K562 (cell line): Measurements from ENCODE around the gene GALP. TPM values are rescaled to one million over a fixed set of nuclear protein-coding genes. Genes with fewer than 3 reads are reported as not detected.

Source experiments
- ATAC-seq: fragments of 200-7000 bp; cut with Tn5 transposase; 3 replicates; pipeline ENCODE4 v1.9.1; 2020; ENCODE audit warnings: moderate library complexity
- BruUV-seq: library from RNA; stranded (reverse); fragments of 400-500 nt; replicated peaks from 2 replicates; lab custom pipeline; 2021; lab: Mats Ljungman, UMichigan
- CTCF ChIA-PET: fragments of 300-600 bp; formaldehyde crosslinking; extraction: SDS; loops from one replicate; lab custom pipeline; 2021; ENCODE audit warnings: low intra/inter-chr PET ratio; lab: Yijun Ruan, JAX
- POLR2A ChIA-PET: fragments of 300-600, 350-650 bp; sonication (Branson Sonifier 250); formaldehyde crosslinking; extraction: SDS; loops from one replicate; lab custom pipeline; 2021; ENCODE audit warnings: antibody characterized with exemption, inconsistent platforms; lab: Yijun Ruan, JAX
- DNase-seq, 4 experiments: peaks; one replicate each; pipeline versions ENCODE4 v3.0.0 to v3.0.0-alpha.2; 2011 to 2018; ENCODE audit warnings: low spot score in 3 of 4, mixed read lengths in 3 of 4; ENCODE audit errors: extremely low read depth in 1 of 4
- FAIRE-seq: peaks from 2 replicates; lab custom pipeline; 2011; peaks lifted over from hg19 to GRCh38; lab: Jason Lieb, UNC
- H2AFZ ChIP-seq: 2 replicates; pipeline ENCODE4 v1.6.0; 2011; ENCODE audit warnings: low read depth, low read length, control low read depth, inconsistent platforms
- H3K27ac ChIP-seq: fragments of 200-600 bp; 3 replicates; pipeline ENCODE4 v1.8.0; 2011; ENCODE audit warnings: low read depth, mild to moderate bottlenecking, control low read depth, inconsistent platforms, low read length, moderate library complexity, mixed read lengths; ENCODE audit errors: extremely low read depth
- H3K27me3 ChIP-seq, 2 experiments: fragments of 300-600 bp in 1 of 2; 2 replicates in 1 of 2; 3 replicates in 1 of 2; pipeline versions ENCODE4 v1.6.0 to v1.8.0; 2011; ENCODE audit warnings: inconsistent platforms in 2 of 2, low read length in 2 of 2, mild to moderate bottlenecking in 1 of 2, mixed read lengths in 1 of 2, moderate library complexity in 1 of 2; ENCODE audit not compliant: control insufficient read depth in 2 of 2, insufficient read depth in 2 of 2
- H3K36me3 ChIP-seq: fragments of 300-600 bp; 3 replicates; pipeline ENCODE4 v1.8.0; 2011; ENCODE audit warnings: mild to moderate bottlenecking, low read length, inconsistent platforms; ENCODE audit not compliant: control insufficient read depth, insufficient read depth
- H3K4me1 ChIP-seq, 2 experiments: fragments of 200-600 bp in 1 of 2; replicated peaks in 1 of 2; 2 replicates in 1 of 2; 3 replicates in 1 of 2; pipeline versions ENCODE4 v1.5.1 to v1.8.0; 2011; ENCODE audit warnings: inconsistent platforms in 2 of 2, low read length in 2 of 2, mild to moderate bottlenecking in 1 of 2, mixed read lengths in 1 of 2, moderate library complexity in 1 of 2; ENCODE audit not compliant: control insufficient read depth in 2 of 2, insufficient read depth in 2 of 2
- H3K4me2 ChIP-seq: 2 replicates; pipeline ENCODE4 v1.6.1; 2011; ENCODE audit warnings: low read length, control low read depth, inconsistent platforms, mixed read lengths; ENCODE audit not compliant: insufficient read depth
- H3K4me3 ChIP-seq: fragments of 200-600 bp; sonication (generic), shearing (Covaris generic); 2 replicates; pipeline ENCODE4 v1.5.1; 2016; ENCODE audit warnings: control low read depth, inconsistent platforms
- H3K79me2 ChIP-seq: fragments of 200-600 bp; 3 replicates; pipeline ENCODE4 v1.8.0; 2011; ENCODE audit warnings: low read length, inconsistent platforms; ENCODE audit not compliant: control insufficient read depth, insufficient read depth
- H3K9ac ChIP-seq, 2 experiments: 2 replicates each; pipeline versions ENCODE4 v1.6.0 to v1.6.1; 2011; ENCODE audit warnings: low read depth in 2 of 2, low read length in 2 of 2, control low read depth in 1 of 2, inconsistent platforms in 1 of 2, mild to moderate bottlenecking in 1 of 2, mixed read lengths in 1 of 2; ENCODE audit not compliant: insufficient read depth in 1 of 2
- H3K9me1 ChIP-seq: one replicate; pipeline ENCODE4 v1.6.0; 2011; ENCODE audit warnings: inconsistent platforms, mild to moderate bottlenecking, low read length, moderate library complexity; ENCODE audit not compliant: control insufficient read depth, insufficient read depth
- H3K9me3 ChIP-seq: replicated peaks from 2 replicates; pipeline ENCODE4 v1.5.1; 2011; ENCODE audit warnings: low read depth, low read length, inconsistent platforms; ENCODE audit not compliant: control insufficient read depth, insufficient read depth
- H4K20me1 ChIP-seq: replicated peaks from 2 replicates; pipeline ENCODE4 v1.6.1; 2011; ENCODE audit warnings: low read length, inconsistent platforms, mixed read lengths; ENCODE audit not compliant: control insufficient read depth, insufficient read depth
- BRD4 ChIP-seq: fragments of 200-600 bp; sonication (generic); IDR thresholded peaks from 2 replicates; pipeline ENCODE4 v1.6.1; 2017; ENCODE audit warnings: inconsistent platforms
- ELF2 ChIP-seq: fragments of 250-450 bp; sonication (Bioruptor Pico); IDR thresholded peaks from 2 replicates; pipeline ENCODE4 v1.5.0; 2021; ENCODE audit warnings: mild to moderate bottlenecking
- ESRRA ChIP-seq: fragments of 450-650 bp; IDR thresholded peaks from 2 replicates; pipeline ENCODE4 v1.6.1; 2014; ENCODE audit warnings: low read depth, mild to moderate bottlenecking, moderate library complexity, borderline replicate concordance
- EZH2 ChIP-seq: IDR thresholded peaks from 2 replicates; pipeline ENCODE4 v1.6.1; 2012; ENCODE audit warnings: low read depth, mild to moderate bottlenecking, inconsistent platforms, low read length, borderline replicate concordance
- IRF9 ChIP-seq: fragments of 450-650 bp; IDR thresholded peaks from 2 replicates; pipeline ENCODE4 v1.6.1; 2016; ENCODE audit warnings: missing biosample characterization, missing genetic modification characterization
- NR0B1 ChIP-seq: fragments of 450-650 bp; IDR thresholded peaks from one replicate; pipeline ENCODE4 v1.6.1; 2018; ENCODE audit warnings: mild to moderate bottlenecking, moderate library complexity; ENCODE audit not compliant: partially characterized antibody
- VEZF1 ChIP-seq: fragments of 200-800 bp; sonication (Bioruptor generic); IDR thresholded peaks from 2 replicates; pipeline ENCODE4 v1.6.1; 2017; ENCODE audit warnings: missing genetic modification characterization, missing compliant biosample characterization
- ZBTB11 ChIP-seq, 3 experiments: fragments of 200-800 bp in 1 of 3; fragments of 250-450 bp in 1 of 3; fragments of 450-650 bp in 1 of 3; sonication (Bioruptor Pico) in 1 of 3; sonication (Bioruptor generic) in 1 of 3; formaldehyde crosslinking in 1 of 3; IDR thresholded peaks; 2 replicates each; pipeline versions ENCODE4 v1.6.1 to v1.8.0; 2016 to 2022; ENCODE audit warnings: mild to moderate bottlenecking in 2 of 3, missing genetic modification characterization in 2 of 3, missing compliant biosample characterization in 1 of 3, moderate library complexity in 1 of 3
- ZEB2 ChIP-seq: fragments of 450-650 bp; IDR thresholded peaks from 2 replicates; pipeline ENCODE4 v1.6.1; 2016
- ZNF444 ChIP-seq: fragments of 250-450 bp; sonication (Bioruptor Pico); IDR thresholded peaks from 2 replicates; pipeline ENCODE4 v1.4.0; 2020; ENCODE audit warnings: mild to moderate bottlenecking, moderate library complexity
- ZNF644 ChIP-seq: fragments of 200-800 bp; sonication (Bioruptor generic); IDR thresholded peaks from 2 replicates; pipeline ENCODE4 v1.6.1; 2016; ENCODE audit warnings: low read depth, missing genetic modification characterization, missing compliant biosample characterization
- WGBS: fragments of 100-300 bp; shearing (Covaris generic); methylation state at CpG from one replicate; pipeline ENCODE4 v1.1.6; 2016; ENCODE audit warnings: low coverage, mixed read lengths; ENCODE audit not compliant: insufficient coverage; ENCODE audit errors: missing lambda C conversion rate; 5-methylcytosine and 5-hydroxymethylcytosine counted together
- in situ Hi-C: fragments of 300-500 bp; cut with MboI; formaldehyde crosslinking; loops from 4 replicates; pipeline ENCODE4 v1.15.0; 2018; ENCODE audit warnings: inconsistent platforms, mixed read lengths
- intact Hi-C: fragments of 100-400 bp; cut with micrococcal nuclease; formaldehyde crosslinking; loops from 2 replicates; pipeline ENCODE4 v1.14.2; 2022
- polyA plus RNA-seq, 8 experiments: library from polyadenylated mRNA; depleted of rRNA in 4 of 8; stranded (reverse) in 5 of 8; unstranded in 3 of 8; fragments of >200 nt; fragmentation: Nextera tagmentation in 2 of 8; fragmentation: Illumina TruSeq in 1 of 8; extraction: Ambion mirVana in 2 of 8; extraction: Trizol in 1 of 8; gene quantifications; 2 replicates each; pipeline versions ENCODE4 v1.2.1 to v1.2.3, GENCODE V29; 2011 to 2014; ENCODE audit warnings: inconsistent platforms in 1 of 8, missing spikeins in 1 of 8
- total RNA-seq, 7 experiments: library from RNA; depleted of rRNA in 6 of 7; stranded (reverse); fragments of >200 nt in 6 of 7; fragmentation: Illumina TruSeq in 2 of 7; extraction: Trizol in 2 of 7; gene quantifications; 2 replicates each; pipeline versions ENCODE4 v1.2.1 to v1.2.3, GENCODE V29; 2011 to 2021; ENCODE audit warnings: low replicate concordance in 1 of 7

The GALP gene
- total and polyA plus RNA-seq, 9 of the 15 experiments (the other 6 are each of a cell fraction or from before 2014, with no cell fraction given) = not detected

- Histone ChIP-seq H3K4me2 (peak overlapping the region; percentile 91), H3K27me3 (no peaks in the 10 kb centered on the region), H3K4me1 (peaks cover 11 to 18% of the 10 kb centered on the region in 2 experiments), H3K4me3 (peak overlapping the region; percentile 67), H3K79me2 (peaks cover 41% of the 10 kb centered on the region), H3K9me3 (no peaks in the 10 kb centered on the region), H3K36me3 (peaks cover 3% of the 10 kb centered on the region; the same call in 1 of the 3 replicates), H2AFZ (peak overlapping the region; percentile 47; the same call in 1 of the 2 replicates), H3K9me1 (no peaks in the 10 kb centered on the region), H3K9ac (peak overlapping the region; percentile 32 to 99), H4K20me1 (no peaks in the 10 kb centered on the region), H3K27ac (peak overlapping the region; percentile 98; the same call in 1 of the 3 replicates)
- in situ Hi-C loops = loop anchor here (25.0 kb wide), 1 partner anchor 979 kb away; the partner anchor contains the start of genes DNAAF3 and TNNI3
- FAIRE-seq = peak; percentile 48
- ATAC-seq = no peak
- no TSS peak for BruUV-seq
- DNase-seq = peak in 1 of 4 experiments; percentile 29
- POLR2A ChIA-PET = interaction anchor here (0.8 kb wide), 1 partner anchor 14 kb away, joined by 3 read pairs; no protein-coding TSS in a partner anchor
- CTCF ChIA-PET = no interaction called here
- intact Hi-C loops = loop anchor here (2.0 kb wide), 1 partner anchor 21 kb away; the partner anchor contains the start of gene ZNF787
- 21% methylated on average over 13 of the region's 26 CpGs for WGBS
- no peak for TF ChIP-seq ZNF644 (tag)
- no peak for TF ChIP-seq EZH2
- no peak for TF ChIP-seq BRD4
- no peak for TF ChIP-seq NR0B1
- peak; percentile 42; the same call in 1 of the 2 replicates for TF ChIP-seq VEZF1 (CRISPR knock-in tag)
- no peak for TF ChIP-seq ZBTB11 (CRISPR knock-in tag; IDR thresholded peaks at IDR 0.05)
- TF ChIP-seq IRF9 = no peak
- TF ChIP-seq ESRRA = no peak
- TF ChIP-seq ELF2 (CRISPR knock-in tag) = no peak
- peak; percentile 78; the same call in 1 of the 2 replicates for TF ChIP-seq ZNF444 (CRISPR knock-in tag)
- TF ChIP-seq ZEB2 = no peak
Measured at GRCh38 chr19:56141417-56141993, 34.3 kb upstream of the GALP start.
